HG03457 (cell line): ENCODE results near the gene OGFR.

ENCODE experiments used
- ATAC-seq: cut with Tn5 transposase; IDR thresholded peaks from one replicate; pipeline ENCODE4 v1.9.1; 2021; ENCODE audit warnings: moderate number of reproducible peaks; ENCODE audit not compliant: unreplicated experiment

OGFR gene

GRCh38 chr20:62814060-62814708 lies 9.5 kb downstream of the OGFR start:
- no peak for ATAC-seq

GRCh38 chr20:62814709-62815065 lies 10.1 kb downstream of the OGFR start:
- no peak for ATAC-seq

- ATAC-seq, result no peak
Observed at GRCh38 chr20:62815066-62815991, 10.7 kb downstream of the OGFR start.

- ATAC-seq, result no peak
Observed at GRCh38 chr20:62816031-62816883, 11.6 kb downstream of the OGFR start.

- no peak for ATAC-seq
Observed at GRCh38 chr20:62816884-62817873, 12.5 kb downstream of the OGFR start, which contains the start of gene COL9A3. TSS of gene COL9A3 (plus strand) at chr20:62817050. CDS start at chr20:62817065, 15 bp downstream.

- ATAC-seq, result no peak
Observed at GRCh38 chr20:62817975-62818591, 13.4 kb downstream of the OGFR start.

DNA sequence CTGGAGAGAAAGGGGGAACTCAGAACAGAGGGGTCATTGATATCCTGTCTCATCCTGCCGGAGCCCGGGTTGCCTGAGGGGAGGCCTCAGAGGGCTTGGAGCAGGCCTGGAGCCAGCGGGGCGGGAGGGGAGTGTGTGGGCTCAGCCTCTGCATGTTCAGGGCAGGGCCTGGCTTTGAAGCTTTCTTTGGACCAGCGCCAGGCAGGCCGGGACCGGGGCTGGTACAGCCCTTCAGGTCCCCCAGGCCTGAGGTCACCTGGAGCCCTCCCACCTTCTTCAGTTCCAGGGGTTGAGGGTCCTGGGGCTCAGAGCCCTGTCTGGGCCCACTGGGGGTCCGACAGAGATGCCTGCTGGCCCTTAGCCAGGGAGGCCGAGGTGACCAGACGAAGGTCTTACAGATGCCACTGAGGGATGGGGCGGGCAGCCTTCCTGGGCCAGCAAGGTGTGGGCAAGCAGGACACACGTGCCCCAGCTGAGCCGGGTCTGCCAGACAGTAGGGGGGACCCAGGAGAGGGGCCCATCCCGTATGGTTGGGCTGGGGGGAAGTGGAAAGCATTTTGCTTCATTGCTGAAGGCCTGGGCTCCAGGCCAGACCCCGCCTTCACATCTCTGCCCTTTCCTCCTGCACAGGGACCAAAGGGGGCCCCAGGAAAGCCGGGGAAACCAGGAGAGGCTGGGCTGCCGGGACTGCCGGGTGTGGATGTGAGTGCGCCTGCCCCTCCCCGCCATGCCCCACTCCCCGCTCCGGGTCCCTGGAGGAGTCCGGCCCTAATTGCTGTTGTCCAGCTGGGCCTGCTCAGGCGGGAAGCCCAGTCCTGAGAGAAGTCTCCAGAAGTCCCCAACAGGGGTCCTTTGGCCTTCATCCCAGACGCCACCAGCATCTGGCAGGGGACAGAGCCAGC lies 14.2 kb downstream of the OGFR start:
- no peak for ATAC-seq

- ATAC-seq, result no peak
Observed at GRCh38 chr20:62819494-62820174, 15.0 kb downstream of the OGFR start.

DNA sequence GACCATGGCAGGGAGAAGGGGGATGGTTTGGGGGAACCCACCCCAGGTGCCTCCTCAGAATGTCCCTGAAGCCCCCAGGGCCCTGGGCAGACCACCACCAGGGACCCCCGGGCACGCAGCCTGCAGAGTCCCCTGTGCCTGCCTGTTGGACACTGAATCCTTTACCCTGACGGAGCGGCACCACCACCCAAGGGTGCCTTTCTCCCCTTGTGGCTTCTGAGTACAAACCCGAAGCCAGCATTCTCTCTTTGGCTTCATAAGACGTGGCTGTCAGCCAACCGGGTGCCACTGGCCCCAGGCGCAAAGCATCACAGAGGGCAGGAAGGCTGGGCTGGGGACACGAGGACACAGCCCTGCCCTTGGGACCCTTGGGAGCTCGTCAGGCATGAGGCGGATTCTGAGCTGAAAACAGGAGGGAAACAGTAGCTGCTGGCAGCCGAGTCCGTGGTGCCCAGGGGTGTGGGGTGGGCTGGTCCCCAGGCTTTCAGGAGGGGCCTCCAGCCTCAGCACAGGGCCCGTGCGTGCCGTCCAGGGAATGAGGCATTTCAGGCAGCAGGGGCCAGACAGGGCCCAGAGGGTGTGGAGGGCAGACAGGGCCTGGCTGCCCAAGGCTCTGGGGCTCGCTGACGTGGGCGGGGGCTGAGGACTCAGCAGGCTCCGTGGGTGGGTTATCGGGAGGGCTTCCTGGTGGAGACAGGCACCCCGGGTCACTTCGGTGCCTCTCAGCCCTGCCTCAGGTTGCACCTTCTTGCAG lies 15.8 kb downstream of the OGFR start:
- ATAC-seq, result no peak

GRCh38 chr20:62820962-62821725 lies 16.5 kb downstream of the OGFR start:
- no peak for ATAC-seq

DNA sequence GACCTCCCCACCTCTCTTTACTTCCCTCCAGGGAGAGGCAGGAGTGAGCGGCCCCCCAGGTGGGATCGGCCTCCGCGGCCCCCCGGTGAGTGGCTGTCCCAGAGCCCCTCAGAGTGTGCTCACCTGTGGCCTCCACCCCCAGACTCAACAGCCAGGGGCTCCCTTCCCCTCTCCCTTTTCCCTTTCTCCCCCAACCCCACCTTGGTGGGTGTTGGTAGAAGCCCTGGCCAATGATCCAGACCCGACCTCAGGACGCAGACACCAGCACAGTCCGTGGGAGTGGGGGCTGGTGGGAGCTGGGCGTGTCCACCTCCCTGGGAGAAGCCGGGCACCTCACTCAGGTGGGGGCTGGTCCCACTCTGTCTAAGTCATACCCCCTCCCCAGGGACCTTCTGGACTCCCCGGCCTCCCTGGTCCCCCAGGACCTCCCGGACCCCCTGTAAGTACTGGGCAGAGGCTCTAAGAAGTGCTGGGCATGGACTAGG lies 17.1 kb downstream of the OGFR start:
- no peak for ATAC-seq

GRCh38 chr20:62822239-62822787 lies 17.7 kb downstream of the OGFR start:
- ATAC-seq, result no peak

- ATAC-seq, result no peak
Observed at GRCh38 chr20:62822788-62823651, 18.4 kb downstream of the OGFR start.

DNA sequence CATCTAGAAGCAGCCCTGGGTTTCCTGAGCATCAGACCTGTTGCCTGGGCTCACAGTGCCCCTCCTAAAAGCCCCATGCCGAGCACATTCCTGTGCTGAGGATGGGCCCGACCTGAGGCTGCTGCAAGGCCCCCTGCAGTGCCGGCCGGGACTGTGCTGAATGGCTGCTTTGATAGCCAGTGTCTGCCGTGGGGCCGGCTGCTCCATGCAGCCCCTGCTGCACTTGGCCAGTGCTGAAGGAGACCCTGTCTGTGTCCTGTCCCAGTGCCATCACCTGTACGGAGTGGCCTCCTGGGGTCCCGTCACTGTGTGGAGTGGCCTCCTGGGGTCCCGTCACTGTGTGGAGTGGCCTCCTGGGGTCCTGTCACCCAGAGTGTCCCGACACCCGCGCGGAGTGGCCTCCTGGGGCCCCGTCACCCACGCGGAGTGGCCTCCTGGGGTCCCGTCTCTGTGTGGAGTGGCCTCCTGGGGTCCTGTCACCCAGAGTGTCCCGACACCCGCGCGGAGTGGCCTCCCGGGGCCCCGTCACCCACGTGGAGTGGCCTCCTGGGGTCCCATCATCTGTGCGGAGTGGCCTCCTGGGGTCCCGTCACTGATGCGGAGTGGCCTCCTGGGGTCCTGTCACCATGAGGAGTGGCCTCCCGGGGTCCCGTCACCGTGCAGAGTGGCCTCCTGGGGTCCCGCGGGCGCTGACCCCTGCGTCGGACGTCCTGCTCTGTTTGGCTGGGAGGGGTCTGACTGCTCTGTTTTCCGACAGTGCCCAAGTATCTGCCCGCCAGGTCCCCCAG lies 19.2 kb downstream of the OGFR start:
- ATAC-seq, result no peak
